H9 (cell line): ENCODE measurements around the gene TK2. TPM values are rescaled to one million over a fixed set of nuclear protein-coding genes. Genes with fewer than 3 reads are reported as not detected.

Experiments
- DNase-seq: peaks from one replicate; pipeline ENCODE4 v3.0.0-alpha.2; 2017
- H2AFZ ChIP-seq: one replicate; pipeline ENCODE4 v1.6.1; 2013; ENCODE audit warnings: mild to moderate bottlenecking, low read length, control low read depth, moderate library complexity
- H2AK5ac ChIP-seq: 2 replicates; pipeline ENCODE4 v1.6.1; 2013; ENCODE audit warnings: low read length, control low read depth, mixed read lengths; ENCODE audit not compliant: insufficient read length
- H2BK120ac ChIP-seq: one replicate; pipeline ENCODE4 v1.6.1; 2013; ENCODE audit warnings: low read depth, mild to moderate bottlenecking, low read length, control low read depth, inconsistent platforms; ENCODE audit not compliant: poor library complexity, severe bottlenecking
- H2BK12ac ChIP-seq: 2 replicates; pipeline ENCODE4 v1.6.1; 2013; ENCODE audit warnings: low read length, control low read depth, mixed read lengths, low read depth; ENCODE audit not compliant: insufficient read length
- H2BK15ac ChIP-seq: 2 replicates; pipeline ENCODE4 v1.6.1; 2013; ENCODE audit warnings: low read depth, low read length, control low read depth
- H2BK20ac ChIP-seq: one replicate; pipeline ENCODE4 v1.6.1; 2013; ENCODE audit warnings: low read depth, mild to moderate bottlenecking, low read length, control low read depth, inconsistent platforms; ENCODE audit not compliant: poor library complexity, severe bottlenecking
- H2BK5ac ChIP-seq: 2 replicates; pipeline ENCODE4 v1.6.1; 2013; ENCODE audit warnings: low read length, control low read depth, mixed read lengths; ENCODE audit not compliant: insufficient read length
- H3K14ac ChIP-seq: 2 replicates; pipeline ENCODE4 v1.6.1; 2013; ENCODE audit warnings: low read length, control low read depth; ENCODE audit not compliant: insufficient read depth
- H3K18ac ChIP-seq: 2 replicates; pipeline ENCODE4 v1.6.1; 2013; ENCODE audit warnings: low read depth, mild to moderate bottlenecking, mixed read lengths, low read length, control low read depth; ENCODE audit not compliant: insufficient read length
- H3K23ac ChIP-seq: 2 replicates; pipeline ENCODE4 v1.6.1; 2013; ENCODE audit warnings: low read length, control low read depth, mixed read lengths, low read depth; ENCODE audit not compliant: insufficient read length
- H3K23me2 ChIP-seq: 2 replicates; pipeline ENCODE4 v1.6.1; 2013; ENCODE audit warnings: low read depth, mild to moderate bottlenecking, mixed read lengths, low read length, control low read depth; ENCODE audit not compliant: insufficient read length, poor library complexity, severe bottlenecking
- H3K27ac ChIP-seq: 2 replicates; pipeline ENCODE4 v1.5.1; 2013; ENCODE audit warnings: low read length, control low read depth, mixed read lengths, low read depth; ENCODE audit not compliant: insufficient read length
- H3K27me3 ChIP-seq: 2 replicates; pipeline ENCODE4 v1.6.1; 2013; ENCODE audit warnings: low read length, control low read depth, inconsistent platforms; ENCODE audit not compliant: insufficient read depth
- H3K4ac ChIP-seq: 2 replicates; pipeline ENCODE4 v1.6.1; 2013; ENCODE audit warnings: low read depth, mild to moderate bottlenecking, control low read depth, inconsistent platforms, low read length, moderate library complexity
- H3K4me1 ChIP-seq: 2 replicates; pipeline ENCODE4 v1.6.1; 2013; ENCODE audit warnings: low read length, control low read depth, inconsistent platforms; ENCODE audit not compliant: insufficient read depth
- H3K4me2 ChIP-seq: 2 replicates; pipeline ENCODE4 v1.6.1; 2013; ENCODE audit warnings: low read length, control low read depth, mixed read lengths; ENCODE audit not compliant: insufficient read length, insufficient read depth
- H3K56ac ChIP-seq: 2 replicates; pipeline ENCODE4 v1.6.1; 2013; ENCODE audit warnings: low read depth, mild to moderate bottlenecking, mixed read lengths, low read length, control low read depth; ENCODE audit not compliant: insufficient read length
- H3K79me1 ChIP-seq: 2 replicates; pipeline ENCODE4 v1.6.1; 2013; ENCODE audit warnings: low read depth, mild to moderate bottlenecking, moderate library complexity, low read length, control low read depth, inconsistent platforms; ENCODE audit not compliant: insufficient read depth, poor library complexity, severe bottlenecking
- H3K79me2 ChIP-seq: 2 replicates; pipeline ENCODE4 v1.6.1; 2013; ENCODE audit warnings: low read length, control low read depth, inconsistent platforms; ENCODE audit not compliant: insufficient read depth
- H3K9ac ChIP-seq: 2 replicates; pipeline ENCODE4 v1.6.1; 2013; ENCODE audit warnings: low read length, control low read depth, mixed read lengths; ENCODE audit not compliant: insufficient read length; ENCODE audit errors: extremely low read depth
- H3K9me3 ChIP-seq: one replicate; pipeline ENCODE4 v1.6.1; 2013; ENCODE audit warnings: low read depth, low read length, inconsistent platforms; ENCODE audit not compliant: control insufficient read depth
- H3T11ph ChIP-seq: one replicate; pipeline ENCODE4 v1.6.1; 2013; ENCODE audit warnings: mild to moderate bottlenecking, low read length, control low read depth, inconsistent platforms
- H4K20me1 ChIP-seq: one replicate; pipeline ENCODE4 v1.6.1; 2013; ENCODE audit not compliant: control insufficient read depth, insufficient read length, insufficient read depth
- H4K5ac ChIP-seq: 2 replicates; pipeline ENCODE4 v1.6.1; 2013; ENCODE audit warnings: low read depth, mild to moderate bottlenecking, mixed read lengths, low read length, control low read depth; ENCODE audit not compliant: insufficient read length
- H4K8ac ChIP-seq: replicated peaks from 2 replicates; pipeline ENCODE4 v1.6.1; 2013; ENCODE audit warnings: low read length, control low read depth, mixed read lengths, low read depth; ENCODE audit not compliant: insufficient read length
- H4K91ac ChIP-seq: 2 replicates; pipeline ENCODE4 v1.6.1; 2013; ENCODE audit warnings: low read depth, mild to moderate bottlenecking, moderate library complexity, mixed read lengths, low read length, control low read depth; ENCODE audit not compliant: insufficient read length
- H3K27ac Mint-ChIP-seq, 3 experiments: 2 replicates in 2 of 3; 3 replicates in 1 of 3; pipeline ENCODE4 v1.8.0; 2020 to 2021; ENCODE audit warnings: mixed read lengths in 3 of 3, mild to moderate bottlenecking in 1 of 3, moderate library complexity in 1 of 3
- H3K27me3 Mint-ChIP-seq: 2 replicates; pipeline ENCODE4 v1.8.0; 2021; ENCODE audit warnings: low read depth, mild to moderate bottlenecking, moderate library complexity, mixed read lengths
- H3K36me3 Mint-ChIP-seq, 3 experiments: 2 replicates in 2 of 3; 3 replicates in 1 of 3; pipeline ENCODE4 v1.8.0; 2020 to 2021; ENCODE audit warnings: low read depth in 3 of 3, mixed read lengths in 3 of 3; ENCODE audit not compliant: insufficient read depth in 1 of 3
- H3K4me1 Mint-ChIP-seq, 2 experiments: 2 replicates each; pipeline ENCODE4 v1.8.0; 2020; ENCODE audit warnings: mixed read lengths in 2 of 2
- H3K4me3 Mint-ChIP-seq, 2 experiments: 2 replicates in 1 of 2; 3 replicates in 1 of 2; pipeline ENCODE4 v1.8.0; 2020 to 2021; ENCODE audit warnings: mild to moderate bottlenecking in 2 of 2, mixed read lengths in 2 of 2, moderate library complexity in 1 of 2
- H3K9me3 Mint-ChIP-seq, 2 experiments: 2 replicates in 1 of 2; 3 replicates in 1 of 2; pipeline ENCODE4 v1.8.0; 2020; ENCODE audit warnings: mild to moderate bottlenecking in 2 of 2, mixed read lengths in 2 of 2, moderate library complexity in 1 of 2
- WGBS: extraction: QIAGEN DNeasy Blood & Tissue Kit; methylation state at CpG from one replicate; pipeline ENCODE4 v1.1.7; 2013; ENCODE audit warnings: missing lambda C conversion rate, low lambda C conversion rate, mixed read lengths; ENCODE audit not compliant: insufficient read length; ENCODE audit errors: extremely low coverage; 5-methylcytosine and 5-hydroxymethylcytosine counted together
- total RNA-seq: library from RNA; stranded (reverse); gene quantifications from 2 replicates; pipeline ENCODE4 v1.2.1, GENCODE V29; 2021
- TF ChIP-seq, protein P1 (sequence below): fragments of 200-600 bp; sonication (generic); conservative IDR thresholded peaks from 3 replicates; pipeline ENCODE4 v1.8.0; 2021; ENCODE audit warnings: antibody characterized with exemption, mild to moderate bottlenecking

The TK2 gene
- total RNA-seq, 1 experiment from 2014 or later = 5.2 TPM

- Mint-ChIP-seq H3K4me3 (no peak overlapping the region), H3K27me3 (peaks cover 7% of the 10 kb centered on the region; the same call in 1 of the 2 replicates), H3K4me1 (peaks cover 0 to 4% of the 10 kb centered on the region in 2 experiments; a peak in 3 of 4 replicates), H3K9me3 (no peaks in the 10 kb centered on the region), H3K36me3 (no peaks in the 10 kb centered on the region), H3K27ac (no peak overlapping the region)
- Histone ChIP-seq H3K18ac (no peak overlapping the region), H3K4me1 (no peaks in the 10 kb centered on the region), H4K91ac (no peak overlapping the region), H2BK20ac (no peak overlapping the region), H2AK5ac (no peak overlapping the region), H3K23ac (no peak overlapping the region), H3K4me2 (no peak overlapping the region), H3K9ac (no peak overlapping the region), H3K27ac (no peak overlapping the region), H3T11ph (no peak overlapping the region), H3K27me3 (no peaks in the 10 kb centered on the region), H3K56ac (no peak overlapping the region), H2BK5ac (no peak overlapping the region), H4K20me1 (no peaks in the 10 kb centered on the region), H2BK120ac (no peak overlapping the region), H3K23me2 (no peaks in the 10 kb centered on the region), H2BK12ac (no peak overlapping the region), H3K4ac (no peak overlapping the region), H4K5ac (no peak overlapping the region), H3K79me2 (no peaks in the 10 kb centered on the region), H3K14ac (no peak overlapping the region), H2BK15ac (no peak overlapping the region), H3K79me1 (no peaks in the 10 kb centered on the region), H3K9me3 (no peaks in the 10 kb centered on the region), H4K8ac (no peak overlapping the region), H2AFZ (no peak overlapping the region)
- TF ChIP-seq, protein P1, sequence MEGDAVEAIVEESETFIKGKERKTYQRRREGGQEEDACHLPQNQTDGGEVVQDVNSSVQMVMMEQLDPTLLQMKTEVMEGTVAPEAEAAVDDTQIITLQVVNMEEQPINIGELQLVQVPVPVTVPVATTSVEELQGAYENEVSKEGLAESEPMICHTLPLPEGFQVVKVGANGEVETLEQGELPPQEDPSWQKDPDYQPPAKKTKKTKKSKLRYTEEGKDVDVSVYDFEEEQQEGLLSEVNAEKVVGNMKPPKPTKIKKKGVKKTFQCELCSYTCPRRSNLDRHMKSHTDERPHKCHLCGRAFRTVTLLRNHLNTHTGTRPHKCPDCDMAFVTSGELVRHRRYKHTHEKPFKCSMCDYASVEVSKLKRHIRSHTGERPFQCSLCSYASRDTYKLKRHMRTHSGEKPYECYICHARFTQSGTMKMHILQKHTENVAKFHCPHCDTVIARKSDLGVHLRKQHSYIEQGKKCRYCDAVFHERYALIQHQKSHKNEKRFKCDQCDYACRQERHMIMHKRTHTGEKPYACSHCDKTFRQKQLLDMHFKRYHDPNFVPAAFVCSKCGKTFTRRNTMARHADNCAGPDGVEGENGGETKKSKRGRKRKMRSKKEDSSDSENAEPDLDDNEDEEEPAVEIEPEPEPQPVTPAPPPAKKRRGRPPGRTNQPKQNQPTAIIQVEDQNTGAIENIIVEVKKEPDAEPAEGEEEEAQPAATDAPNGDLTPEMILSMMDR = no peak
- WGBS = no CpG with 5 or more reads among the region's 3 CpGs
- no peak for DNase-seq
Measured at GRCh38 chr16:66598111-66598510, 48.2 kb upstream of the TK2 start.
